Hepatocyte (in vitro differentiated cells): Measurements from ENCODE around the gene AKR1C8. TPM values are rescaled to one million over a fixed set of nuclear protein-coding genes. Genes with fewer than 3 reads are reported as not detected.

Source experiments
- DNase-seq: peaks from one replicate; pipeline ENCODE4 v3.0.0-alpha.2; 2016; ENCODE audit warnings: low spot score
- H2AFZ ChIP-seq: fragments of 200-600 bp; sonication (generic); 2 replicates; pipeline ENCODE4 v1.6.0; 2016; ENCODE audit warnings: antibody characterized with exemption, mild to moderate bottlenecking
- H3K27ac ChIP-seq: fragments of 200-600 bp; sonication (generic); 2 replicates; pipeline ENCODE4 v1.5.1; 2016; ENCODE audit warnings: mild to moderate bottlenecking
- H3K27me3 ChIP-seq: fragments of 200-600 bp; sonication (generic); 2 replicates; pipeline ENCODE4 v1.6.1; 2016
- H3K36me3 ChIP-seq: fragments of 200-600 bp; sonication (generic); replicated peaks from 2 replicates; pipeline ENCODE4 v1.5.1; 2016; ENCODE audit warnings: low read depth; ENCODE audit not compliant: insufficient read depth
- H3K4me1 ChIP-seq: fragments of 200-600 bp; sonication (generic); 2 replicates; pipeline ENCODE4 v1.5.1; 2016; ENCODE audit warnings: mild to moderate bottlenecking, moderate library complexity; ENCODE audit not compliant: insufficient read depth
- H3K4me2 ChIP-seq: fragments of 200-600 bp; sonication (generic); 2 replicates; pipeline ENCODE4 v1.6.0; 2016
- H3K4me3 ChIP-seq: fragments of 200-600 bp; sonication (generic); 2 replicates; pipeline ENCODE4 v1.5.1; 2016; ENCODE audit warnings: mild to moderate bottlenecking
- H3K79me2 ChIP-seq: fragments of 200-600 bp; sonication (generic); 2 replicates; pipeline ENCODE4 v1.6.0; 2017; ENCODE audit warnings: mild to moderate bottlenecking
- H3K9me2 ChIP-seq: fragments of 200-600 bp; sonication (generic); replicated peaks from 2 replicates; pipeline ENCODE4 v1.6.0; 2017; ENCODE audit warnings: mild to moderate bottlenecking; ENCODE audit not compliant: insufficient read depth
- H3K9me3 ChIP-seq: fragments of 200-600 bp; sonication (generic); 2 replicates; pipeline ENCODE4 v1.5.1; 2016; ENCODE audit warnings: low read depth, mild to moderate bottlenecking
- H4K20me1 ChIP-seq: fragments of 200-600 bp; sonication (generic); 2 replicates; pipeline ENCODE4 v1.6.0; 2016; ENCODE audit warnings: mild to moderate bottlenecking; ENCODE audit not compliant: insufficient read depth, poor library complexity, severe bottlenecking
- CTCF ChIP-seq: fragments of 200-600 bp; sonication (generic); IDR thresholded peaks from 2 replicates; pipeline ENCODE4 v1.5.1; 2016; ENCODE audit warnings: antibody characterized with exemption, mild to moderate bottlenecking; ENCODE audit not compliant: poor library complexity
- EZH2 ChIP-seq: fragments of 200-600 bp; sonication (generic); IDR thresholded peaks from 2 replicates; pipeline ENCODE4 v1.6.1; 2016; ENCODE audit warnings: antibody characterized with exemption, mild to moderate bottlenecking, borderline replicate concordance
- EZH2phosphoT487 ChIP-seq: fragments of 200-600 bp; sonication (generic); IDR thresholded peaks from one replicate; pipeline ENCODE4 v1.6.1; 2018; ENCODE audit warnings: antibody characterized with exemption, mild to moderate bottlenecking, low read depth, moderate library complexity; ENCODE audit not compliant: unreplicated experiment, severe bottlenecking
- WGBS: methylation state at CpG from one replicate; pipeline ENCODE4 v1.1.6; 2016; ENCODE audit warnings: low lambda C conversion rate; ENCODE audit errors: missing lambda C conversion rate; 5-methylcytosine and 5-hydroxymethylcytosine counted together
- polyA plus RNA-seq: library from polyadenylated mRNA; unstranded; fragments of >200 nt; fragmentation: Nextera tagmentation; extraction: Ambion mirVana; gene quantifications from 2 replicates; pipeline ENCODE4 v1.2.1, GENCODE V29; 2016
- total RNA-seq: library from RNA; depleted of rRNA; stranded (reverse); fragments of >200 nt; gene quantifications from 2 replicates; pipeline ENCODE4 v1.2.3, GENCODE V29; 2014

AKR1C8 gene
- total and polyA plus RNA-seq, 2 experiments from 2014 or later = 0.19 TPM; not detected in 1

GRCh38 chr10:5195727-5196374 lies 10.9 kb upstream of the AKR1C8 start:
- H3K4me2 ChIP-seq = peak overlapping the region; percentile 16
- H3K36me3 ChIP-seq = no peaks in the 10 kb centered on the region
- 75% methylated on average over 6 of the region's 6 CpGs for WGBS
- peak overlapping the region; percentile 85 for H3K27ac ChIP-seq
- DNase-seq = peak; percentile 12
- H3K9me3 ChIP-seq = no peaks in the 10 kb centered on the region
- no peaks in the 10 kb centered on the region for H3K79me2 ChIP-seq
- H3K9me2 ChIP-seq = no peaks in the 10 kb centered on the region
- peaks cover 6% of the 10 kb centered on the region for H3K4me1 ChIP-seq
- H3K27me3 ChIP-seq = no peaks in the 10 kb centered on the region
- H3K4me3 ChIP-seq = no peak overlapping the region
- no peaks in the 10 kb centered on the region for H4K20me1 ChIP-seq
- no peak overlapping the region for H2AFZ ChIP-seq
- TF ChIP-seq EZH2 (no peak), EZH2phosphoT487 (no peak), CTCF (peak; percentile 9)

GRCh38 chr10:5194431-5194830 lies 9.5 kb upstream of the AKR1C8 start:
- peaks cover 6% of the 10 kb centered on the region for H3K4me1 ChIP-seq
- H3K79me2 ChIP-seq = no peaks in the 10 kb centered on the region
- H3K27me3 ChIP-seq = no peaks in the 10 kb centered on the region
- WGBS = 84% methylated on average over 3 of the region's 3 CpGs
- no peak overlapping the region for H2AFZ ChIP-seq
- H3K4me3 ChIP-seq = no peak overlapping the region
- DNase-seq = no peak
- no peaks in the 10 kb centered on the region for H3K36me3 ChIP-seq
- no peak overlapping the region for H3K4me2 ChIP-seq
- H3K9me3 ChIP-seq = no peaks in the 10 kb centered on the region
- no peaks in the 10 kb centered on the region for H3K9me2 ChIP-seq
- H3K27ac ChIP-seq = no peak overlapping the region
- no peaks in the 10 kb centered on the region for H4K20me1 ChIP-seq
- no peak for TF ChIP-seq EZH2phosphoT487
- TF ChIP-seq CTCF = no peak
- TF ChIP-seq EZH2 = no peak

- H3K9me3 ChIP-seq = no peaks in the 10 kb centered on the region
- H3K4me3 ChIP-seq = no peak overlapping the region
- H3K4me1 ChIP-seq = no peaks in the 10 kb centered on the region
- no peaks in the 10 kb centered on the region for H3K9me2 ChIP-seq
- no peak for DNase-seq
- H3K36me3 ChIP-seq = no peaks in the 10 kb centered on the region
- H3K79me2 ChIP-seq = no peaks in the 10 kb centered on the region
- no peaks in the 10 kb centered on the region for H3K27me3 ChIP-seq
- WGBS = 63% methylated on average over 2 of the region's 2 CpGs
- no peak for TF ChIP-seq EZH2phosphoT487
- no peak for TF ChIP-seq EZH2
- no peak for TF ChIP-seq CTCF
- H2AFZ ChIP-seq = no peak overlapping the region
- no peak overlapping the region for H3K4me2 ChIP-seq
- H3K27ac ChIP-seq = no peak overlapping the region
- no peaks in the 10 kb centered on the region for H4K20me1 ChIP-seq
These were observed 3.4 kb upstream of the AKR1C8 start for GRCh38 chr10:5188358-5188757.

- Histone ChIP-seq H3K36me3 (no peaks in the 10 kb centered on the region), H4K20me1 (no peaks in the 10 kb centered on the region), H3K9me2 (no peaks in the 10 kb centered on the region), H3K27me3 (no peaks in the 10 kb centered on the region), H3K9me3 (no peaks in the 10 kb centered on the region), H3K4me3 (no peak overlapping the region), H3K4me2 (no peak overlapping the region), H3K27ac (no peak overlapping the region), H2AFZ (no peak overlapping the region), H3K79me2 (no peaks in the 10 kb centered on the region), H3K4me1 (no peaks in the 10 kb centered on the region)
- TF ChIP-seq CTCF (no peak), EZH2phosphoT487 (no peak), EZH2 (no peak)
- no peak for DNase-seq
- 89% methylated on average over 5 of the region's 5 CpGs for WGBS
These were observed 2.9 kb upstream of the AKR1C8 start for GRCh38 chr10:5187867-5188266.
